Erythroblast (primary cell): ENCODE data around the gene ZNF609.

ENCODE experiments used
- DNase-seq, 2 experiments: peaks; one replicate each; lab custom pipeline; 2025; lab: John Stamatoyannopoulos, UW
- GATA1 ChIP-seq: IDR thresholded peaks from 2 replicates; pipeline ENCODE4 v1.6.1; 2011; ENCODE audit warnings: low read depth, mild to moderate bottlenecking, control low read depth, low read length, moderate library complexity
- POLR2A ChIP-seq: IDR thresholded peaks from 2 replicates; pipeline ENCODE4 v1.6.1; 2011; ENCODE audit warnings: mild to moderate bottlenecking, low read length

The ZNF609 gene

DNA sequence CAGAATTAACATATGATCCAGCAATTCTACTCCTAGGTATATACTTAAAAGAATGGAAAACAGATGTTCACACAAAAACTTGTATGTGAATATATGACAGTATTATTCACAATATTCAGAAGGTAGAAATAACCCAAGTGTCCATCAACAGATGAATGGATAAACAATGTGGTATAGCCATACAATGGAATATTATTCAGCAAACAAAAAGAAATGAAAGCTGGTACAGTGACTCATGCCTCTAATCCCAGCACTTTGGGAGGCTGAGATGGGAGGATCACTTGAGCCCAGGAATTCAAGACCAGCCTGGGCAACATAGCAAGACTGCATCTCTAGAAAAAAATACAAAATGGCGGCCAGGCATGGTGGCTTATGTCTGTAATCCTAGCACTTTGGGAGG is 185.6 kb downstream of the ZNF609 start:
- DNase-seq: no peak
- TF ChIP-seq POLR2A: no peak

DNA sequence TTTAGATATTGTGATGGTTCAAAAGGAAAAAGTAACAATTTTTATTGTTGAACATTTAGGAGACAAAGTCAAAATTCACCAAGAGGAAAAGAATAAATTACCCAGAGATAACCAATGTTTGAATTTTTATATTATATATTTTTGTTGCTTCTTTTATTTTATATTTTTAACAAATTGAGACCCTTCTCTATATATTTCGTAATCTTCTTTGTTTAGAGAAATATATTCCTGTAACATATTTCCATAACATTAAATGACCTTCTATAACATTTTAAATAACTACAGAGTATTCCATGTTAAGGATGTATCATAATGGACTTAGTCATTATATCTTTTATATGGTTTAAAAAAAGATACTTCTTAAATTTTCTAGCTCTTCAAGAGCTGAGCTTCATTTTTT is 187.0 kb downstream of the ZNF609 start:
- TF ChIP-seq GATA1: no peak
- no peak for TF ChIP-seq POLR2A

DNA sequence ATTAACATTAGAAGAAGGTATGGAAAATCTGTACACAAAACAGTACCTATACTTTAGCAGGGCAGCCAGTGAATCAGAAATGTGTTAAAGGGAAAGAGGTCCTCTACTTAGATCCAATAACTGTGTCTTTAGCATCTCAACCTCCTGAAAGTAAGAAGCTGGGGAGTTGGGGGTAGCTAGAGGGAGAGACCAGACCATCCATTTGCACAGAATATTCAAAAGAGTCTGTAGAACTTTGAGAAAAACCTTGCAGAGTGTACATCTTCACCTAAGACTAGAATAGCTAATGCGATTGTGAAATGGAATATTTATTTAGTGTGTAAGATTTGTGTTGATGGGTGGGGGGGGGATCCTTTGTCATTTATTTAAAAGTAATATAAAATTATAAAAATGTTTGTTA is 190.2 kb downstream of the ZNF609 start:
- DNase-seq: no peak
- TF ChIP-seq POLR2A (no peak), GATA1 (no peak)

More for the DNA sequence above, 187.0 kb downstream of the ZNF609 start:
- DNase-seq: no peak

DNA sequence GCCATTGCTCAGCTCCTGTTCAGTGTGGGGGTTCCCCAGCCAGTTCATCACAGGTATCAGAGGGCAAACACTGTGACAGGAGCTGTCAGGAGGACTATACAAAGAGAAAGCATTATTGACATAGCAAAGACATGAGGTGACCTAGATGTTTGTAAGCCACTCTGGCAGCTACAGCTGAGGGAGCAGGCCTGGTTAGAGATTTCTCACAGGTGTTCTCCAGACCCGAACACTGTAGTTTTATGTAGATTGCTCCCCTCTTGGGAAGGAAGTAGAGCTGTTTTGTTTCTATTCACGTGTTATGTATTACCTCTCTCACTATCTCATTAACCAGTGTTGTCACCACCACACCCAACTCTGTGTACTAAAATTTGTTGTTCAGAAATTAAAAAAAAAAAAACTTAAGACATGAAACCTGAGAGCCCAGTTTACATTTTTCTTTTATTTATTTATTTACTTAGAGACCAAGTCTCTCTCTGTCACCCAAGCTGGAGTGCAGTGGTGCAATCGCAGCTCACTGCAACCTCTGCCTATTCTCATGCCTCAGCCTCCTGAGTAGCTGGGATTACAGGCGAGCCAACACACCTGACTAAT is 191.3 kb downstream of the ZNF609 start:
- DNase-seq: no peak
- TF ChIP-seq GATA1 (no peak), POLR2A (no peak)

DNA sequence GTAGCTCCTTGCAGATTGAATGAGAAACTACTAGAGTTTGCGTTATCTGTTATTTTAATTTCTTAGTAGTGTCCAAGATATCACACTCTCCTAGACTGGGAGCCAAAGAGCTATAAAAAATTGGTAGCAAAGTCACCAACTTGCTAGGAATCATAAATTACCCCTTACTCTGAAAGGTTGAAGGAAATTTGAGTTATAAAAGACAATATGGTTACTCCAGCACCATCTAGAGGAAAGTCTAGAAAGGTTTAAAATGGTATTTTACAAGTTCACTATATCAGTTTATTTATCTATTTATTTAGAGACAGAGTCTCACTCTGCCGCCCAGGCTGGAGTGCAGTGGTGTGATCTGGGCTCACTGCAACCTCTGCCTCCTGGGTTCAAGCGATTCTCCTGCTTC is 193.4 kb downstream of the ZNF609 start:
- no peak for TF ChIP-seq POLR2A
- no peak for TF ChIP-seq GATA1
- DNase-seq: peak; percentile 21 to 35

DNA sequence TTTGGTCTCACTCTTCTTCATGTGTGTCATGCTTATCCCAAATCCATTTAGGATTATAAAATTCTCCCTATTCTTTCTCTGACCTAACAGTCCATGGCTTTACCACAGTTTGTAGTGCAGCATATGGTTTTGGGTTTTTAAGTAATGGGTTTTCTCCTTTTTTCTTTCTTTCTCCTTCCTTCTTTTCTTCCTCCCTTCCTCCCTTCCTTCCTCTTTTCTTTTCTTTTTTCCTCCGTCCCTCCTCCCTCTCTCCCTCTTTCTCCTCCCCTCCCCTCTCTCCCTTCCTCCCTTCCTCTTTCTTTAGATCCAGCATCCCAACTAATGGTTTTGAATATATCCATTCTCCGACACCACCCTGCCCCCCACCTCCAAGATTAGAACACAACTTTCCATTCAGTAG is 196.1 kb downstream of the ZNF609 start:
- DNase-seq: no peak
- TF ChIP-seq POLR2A: no peak

DNA sequence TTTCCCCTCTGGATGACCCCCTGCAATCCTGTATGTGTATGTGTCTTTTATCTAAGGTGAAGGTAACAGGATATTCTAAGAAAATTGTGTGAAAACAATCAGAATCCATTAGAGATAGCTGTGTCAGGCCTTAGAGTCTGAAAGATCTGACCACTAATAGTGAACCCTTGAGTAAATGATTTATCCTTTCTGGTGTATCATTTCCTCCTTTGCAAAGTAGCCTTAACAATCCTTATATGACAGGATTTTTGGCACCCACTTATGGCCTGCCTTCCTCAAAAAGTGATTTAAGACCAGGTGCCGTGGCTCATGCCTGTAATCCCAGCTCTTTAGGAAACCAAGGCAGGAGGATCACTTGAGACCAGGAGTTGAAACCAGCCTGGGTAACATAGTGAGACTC is 204.8 kb downstream of the ZNF609 start:
- no peak for TF ChIP-seq GATA1
- TF ChIP-seq POLR2A: no peak
- DNase-seq: no peak

DNA sequence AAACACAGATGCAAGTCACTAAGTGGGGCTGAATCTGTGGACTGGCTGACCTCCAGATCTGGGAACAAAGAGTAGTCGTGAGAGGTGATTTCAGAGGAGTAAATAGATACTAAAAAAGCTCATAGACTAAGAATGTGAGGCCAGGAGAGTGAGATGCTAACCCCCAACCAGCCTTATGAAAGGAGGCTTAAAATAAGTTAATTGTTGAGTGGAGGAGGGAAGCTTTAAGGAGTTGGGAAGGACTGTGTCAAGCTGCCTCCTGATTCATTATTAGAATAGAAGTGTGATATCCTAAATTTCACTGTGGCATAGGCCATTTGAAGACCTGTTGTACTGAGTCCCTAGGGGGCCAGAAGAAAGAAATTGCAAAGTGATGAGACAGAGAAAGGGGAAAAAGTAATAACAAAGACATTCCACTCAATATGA is 207.4 kb downstream of the ZNF609 start:
- DNase-seq: no peak
- no peak for TF ChIP-seq GATA1

DNA sequence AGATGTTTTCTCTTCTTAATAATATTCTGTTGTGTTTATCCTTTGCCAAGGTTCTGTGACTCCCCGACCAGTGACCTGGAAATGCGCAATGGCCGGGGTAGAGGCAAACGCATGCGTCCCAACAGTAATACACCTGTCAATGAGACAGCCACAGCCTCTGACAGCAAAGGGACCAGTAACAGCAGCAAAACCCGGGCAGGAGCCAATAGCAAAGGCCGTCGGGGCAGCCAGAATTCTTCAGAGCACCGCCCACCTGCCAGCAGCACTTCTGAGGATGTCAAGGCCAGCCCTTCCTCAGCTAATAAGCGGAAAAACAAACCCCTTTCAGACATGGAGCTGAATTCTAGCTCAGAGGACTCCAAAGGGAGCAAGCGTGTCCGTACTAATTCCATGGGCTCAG is 213.5 kb downstream of the ZNF609 start:
- TF ChIP-seq GATA1: no peak
- TF ChIP-seq POLR2A: no peak
- DNase-seq: no peak

DNA sequence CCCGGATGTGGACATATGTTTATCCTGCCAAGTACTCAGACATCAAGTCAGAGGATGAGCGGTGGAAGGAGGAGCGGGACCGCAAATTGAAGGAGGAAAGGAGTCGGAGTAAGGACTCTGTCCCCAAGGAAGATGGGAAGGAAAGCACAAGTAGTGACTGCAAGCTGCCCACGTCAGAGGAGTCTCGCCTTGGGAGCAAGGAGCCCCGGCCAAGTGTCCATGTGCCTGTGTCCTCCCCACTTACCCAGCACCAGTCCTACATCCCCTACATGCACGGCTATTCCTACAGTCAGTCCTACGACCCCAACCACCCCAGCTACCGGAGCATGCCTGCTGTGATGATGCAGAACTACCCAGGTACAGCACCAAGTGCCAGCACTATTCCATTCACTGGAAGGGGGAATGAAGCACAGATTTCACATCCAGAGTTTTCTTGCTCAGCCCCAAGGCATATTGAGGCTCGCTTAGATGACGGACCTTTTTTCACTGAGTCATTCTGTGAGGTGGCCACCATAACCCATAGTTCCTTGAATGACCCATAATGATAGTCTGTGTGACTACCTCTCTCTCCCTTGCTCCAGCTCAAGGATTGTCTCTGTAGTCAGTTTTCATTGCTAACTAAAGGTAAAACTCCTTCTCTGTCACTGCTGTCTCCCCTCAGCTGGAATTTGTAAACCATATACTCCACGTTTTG is 217.9 kb downstream of the ZNF609 start:
- DNase-seq: no peak

DNA sequence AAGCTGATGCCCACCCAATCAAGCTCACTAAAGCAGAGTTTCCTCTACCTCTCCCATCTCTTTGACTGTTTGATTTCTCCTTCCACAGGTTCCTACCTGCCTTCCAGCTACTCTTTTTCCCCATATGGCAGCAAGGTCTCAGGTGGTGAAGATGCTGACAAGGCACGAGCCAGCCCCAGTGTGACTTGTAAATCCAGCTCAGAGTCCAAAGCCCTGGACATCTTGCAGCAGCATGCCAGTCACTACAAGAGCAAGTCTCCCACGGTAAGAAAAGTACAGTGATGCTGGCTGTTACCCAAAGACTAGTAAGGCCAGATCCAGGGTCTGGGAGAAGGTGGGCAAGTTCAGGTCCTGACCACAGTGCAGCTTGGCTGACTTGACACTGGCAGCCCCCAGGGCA is 219.7 kb downstream of the ZNF609 start:
- TF ChIP-seq GATA1 (no peak), POLR2A (no peak)

More for the DNA sequence above, 217.9 kb downstream of the ZNF609 start:
- TF ChIP-seq POLR2A (no peak), GATA1 (no peak)

DNA sequence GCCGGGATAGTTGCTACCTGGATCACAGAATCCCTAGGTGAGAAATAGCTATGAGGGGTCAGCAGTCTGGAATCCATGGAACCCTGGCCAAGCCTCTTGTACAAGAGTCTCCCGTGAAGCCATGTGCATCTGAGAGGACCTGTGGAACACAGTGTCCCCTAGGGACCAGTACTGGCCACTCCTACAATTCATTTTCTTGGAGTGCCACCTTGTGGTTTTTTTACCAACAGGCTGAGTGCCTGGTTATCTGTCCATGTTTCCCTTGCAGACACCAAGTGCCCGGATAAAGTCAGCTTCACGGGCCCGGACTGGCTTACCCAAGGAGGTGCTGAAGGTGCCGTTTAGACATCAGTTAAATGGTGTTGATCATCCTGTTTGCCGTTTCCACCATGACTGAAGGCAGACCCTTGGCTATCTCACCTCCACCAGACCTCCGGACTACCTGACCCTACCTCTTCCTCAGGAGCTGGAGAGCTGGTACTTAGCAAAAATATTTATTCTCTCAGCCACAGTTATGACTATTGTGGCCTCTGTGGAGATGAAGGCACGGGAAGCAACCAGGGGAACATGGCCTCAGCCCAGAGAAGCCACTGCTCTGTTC is 221.1 kb downstream of the ZNF609 start:
- no peak for TF ChIP-seq POLR2A
- DNase-seq: peak; percentile 77 to 81

More for the DNA sequence above, 219.7 kb downstream of the ZNF609 start:
- no peak for DNase-seq

DNA sequence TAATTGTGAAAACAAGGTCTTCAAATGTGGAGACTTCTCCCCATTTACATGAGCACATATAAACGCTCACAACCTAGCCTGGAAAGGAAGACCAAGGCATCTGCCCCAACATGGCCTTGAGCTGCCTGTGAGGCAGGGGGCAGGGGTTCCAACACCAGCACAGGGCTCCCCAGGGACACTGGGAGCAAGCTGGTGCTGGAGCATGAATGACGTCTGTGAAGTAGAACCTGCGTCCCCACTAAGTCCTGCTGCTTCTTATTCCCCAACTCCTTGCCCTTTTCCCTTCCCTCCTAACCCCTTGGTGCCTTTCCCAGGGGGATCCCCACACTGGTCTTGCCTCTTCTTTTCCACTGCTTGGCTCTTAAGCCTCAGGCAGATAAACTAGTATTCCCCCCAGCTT is 221.9 kb downstream of the ZNF609 start:
- DNase-seq: no peak
- TF ChIP-seq POLR2A (no peak), GATA1 (no peak)

DNA sequence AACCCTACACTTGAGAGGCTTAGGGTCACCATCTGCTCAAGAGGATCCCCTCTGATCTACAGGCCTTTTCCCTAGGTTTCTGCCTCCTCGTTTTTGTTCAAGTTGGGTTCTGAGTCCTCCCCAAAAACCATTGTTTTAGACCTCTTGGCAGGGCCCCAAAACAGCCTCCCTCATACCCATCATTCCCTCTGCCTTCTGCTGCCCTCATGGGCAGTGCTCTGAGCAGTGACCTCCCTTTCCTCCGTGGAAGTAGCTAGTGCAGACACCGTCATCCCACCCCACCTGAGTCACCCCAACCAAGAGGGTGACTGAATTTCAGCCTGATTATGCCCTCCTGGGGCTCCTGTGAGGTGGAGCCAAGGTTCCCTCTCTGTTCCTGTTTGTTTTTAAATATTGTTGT is 223.0 kb downstream of the ZNF609 start:
- no peak for DNase-seq
- TF ChIP-seq POLR2A: no peak

DNA sequence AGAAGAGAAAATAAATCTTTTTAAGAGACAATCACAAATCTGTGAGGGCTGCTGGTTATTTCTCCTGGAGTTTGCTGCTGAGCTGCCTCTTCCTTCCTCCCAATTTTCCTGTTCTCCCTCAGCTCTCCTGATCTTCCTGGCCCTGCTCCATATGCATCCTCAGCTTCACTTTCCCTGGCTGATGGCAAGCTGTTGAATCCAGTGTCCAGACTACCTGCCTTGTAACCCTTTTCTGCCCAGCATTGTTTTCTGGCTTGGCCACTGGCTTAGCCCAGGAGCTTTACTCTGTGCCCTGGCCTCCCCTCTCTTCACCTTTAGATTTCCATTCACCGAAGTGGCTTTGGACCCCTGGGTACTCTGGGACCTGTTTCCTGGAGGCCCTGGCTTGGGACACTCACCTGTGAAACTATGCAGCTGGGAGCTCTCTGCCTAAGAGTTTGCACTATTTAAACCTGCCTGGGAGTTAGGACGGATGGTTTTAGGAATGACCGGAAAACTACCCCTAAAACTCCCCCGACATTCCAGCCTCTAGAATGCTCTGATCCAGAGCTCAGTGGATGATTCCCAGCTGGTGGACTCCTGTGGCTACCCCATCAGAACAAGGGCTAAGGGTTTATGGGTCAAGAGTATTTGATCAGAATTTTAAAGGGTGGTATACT is 225.0 kb downstream of the ZNF609 start:
- no peak for DNase-seq
- TF ChIP-seq GATA1 (no peak), POLR2A (no peak)
